ENCODE data around the gene CRTAP. TPM values are rescaled to one million over a fixed set of nuclear protein-coding genes. Genes with fewer than 3 reads are reported as not detected.

The CRTAP gene
- total and polyA plus RNA-seq, 3 experiments from 2014 or later, result 49.5 to 84.0 (median 50.3) TPM

- Mint-ChIP-seq H3K4me1 (peaks cover 9 to 12% (median 11%) of the 10 kb centered on the region in 3 donors), H3K36me3 (no peaks in the 10 kb centered on the region), H3K27me3 (no peaks in the 10 kb centered on the region), H3K9me3 (no peaks in the 10 kb centered on the region), H3K4me3 (no peak overlapping the region), H3K27ac (no peak overlapping the region)
- H3K4me3 ChIP-seq (ENCODE audit: low read length), result no peak overlapping the region
- no peaks in the 10 kb centered on the region for H3K27me3 ChIP-seq (ENCODE audit: insufficient read depth, low read length, poor library complexity, severe bottlenecking)
- ChIA-PET POLR2A (no interaction called here), CTCF (interaction anchor here (0.8 kb wide), 1 partner anchor 23 kb away, joined by 3 read pairs; no protein-coding TSS in a partner anchor)
- H3K36me3 ChIP-seq (ENCODE audit: insufficient read depth, low read length), result no peaks in the 10 kb centered on the region
- H3K4me1 ChIP-seq (ENCODE audit: insufficient read depth, low read length), result no peaks in the 10 kb centered on the region
- DNase-seq, result no peak
- no peak overlapping the region for H3K27ac ChIP-seq (ENCODE audit: low read depth, low read length)
- no peaks in the 10 kb centered on the region for H3K9me3 ChIP-seq (ENCODE audit: low read length)
Measured at GRCh38 chr3:33170531-33170930, 56.7 kb downstream of the CRTAP start.

GRCh38 chr3:33171580-33171979 is 57.8 kb downstream of the CRTAP start:
- Mint-ChIP-seq H3K9me3 (no peaks in the 10 kb centered on the region), H3K27ac (peak overlapping the region in 5 of 8 donors; percentile 18 to 73 (median 20)), H3K36me3 (no peaks in the 10 kb centered on the region), H3K27me3 (no peaks in the 10 kb centered on the region), H3K4me1 (peaks cover 9 to 12% (median 11%) of the 10 kb centered on the region in 3 donors), H3K4me3 (no peak overlapping the region)
- Histone ChIP-seq H3K4me1 (ENCODE audit: insufficient read depth, low read length) (no peaks in the 10 kb centered on the region), H3K36me3 (ENCODE audit: insufficient read depth, low read length) (no peaks in the 10 kb centered on the region), H3K9me3 (ENCODE audit: low read length) (no peaks in the 10 kb centered on the region), H3K27ac (ENCODE audit: low read depth, low read length) (no peak overlapping the region), H3K4me3 (ENCODE audit: low read length) (no peak overlapping the region), H3K27me3 (ENCODE audit: insufficient read depth, low read length, poor library complexity, severe bottlenecking) (no peaks in the 10 kb centered on the region)
- no peak for DNase-seq
- ChIA-PET CTCF (no interaction called here), POLR2A (no interaction called here)

- peaks cover 0 to 3% (median 2%) of the 10 kb centered on the region in 3 donors for H3K36me3 Mint-ChIP-seq
- ChIA-PET CTCF (no interaction called here), POLR2A (no interaction called here)
- H3K4me3 Mint-ChIP-seq, result no peak overlapping the region
- peaks cover 0 to 4% of the 10 kb centered on the region in 2 donors for H3K27me3 Mint-ChIP-seq
- Histone ChIP-seq H3K27me3 (ENCODE audit: insufficient read depth, low read length, poor library complexity, severe bottlenecking) (no peaks in the 10 kb centered on the region), H3K4me1 (ENCODE audit: insufficient read depth, low read length) (no peaks in the 10 kb centered on the region), H3K9me3 (ENCODE audit: low read length) (no peaks in the 10 kb centered on the region), H3K36me3 (ENCODE audit: insufficient read depth, low read length) (no peaks in the 10 kb centered on the region), H3K4me3 (ENCODE audit: low read length) (no peak overlapping the region), H3K27ac (ENCODE audit: low read depth, low read length) (no peak overlapping the region)
- H3K27ac Mint-ChIP-seq, result peak overlapping the region in 1 of 8 donors; percentile 64
- H3K9me3 Mint-ChIP-seq, result peaks cover 0 to 3% (median 0%) of the 10 kb centered on the region in 5 donors
- DNase-seq, result no peak
- peaks cover 9 to 12% (median 11%) of the 10 kb centered on the region in 3 donors for H3K4me1 Mint-ChIP-seq
Measured at GRCh38 chr3:33173103-33173502, 59.3 kb downstream of the CRTAP start.

GRCh38 chr3:33173672-33174071 is 59.9 kb downstream of the CRTAP start:
- Mint-ChIP-seq H3K9me3 (peaks cover 0 to 7% (median 0%) of the 10 kb centered on the region in 5 donors), H3K4me1 (peaks cover 9 to 12% (median 11%) of the 10 kb centered on the region in 3 donors), H3K4me3 (no peak overlapping the region), H3K36me3 (peaks cover 0 to 4% (median 2%) of the 10 kb centered on the region in 3 donors), H3K27ac (no peak overlapping the region), H3K27me3 (peaks cover 0 to 5% of the 10 kb centered on the region in 2 donors)
- Histone ChIP-seq H3K27me3 (ENCODE audit: insufficient read depth, low read length, poor library complexity, severe bottlenecking) (no peaks in the 10 kb centered on the region), H3K4me1 (ENCODE audit: insufficient read depth, low read length) (no peaks in the 10 kb centered on the region), H3K4me3 (ENCODE audit: low read length) (no peak overlapping the region), H3K36me3 (ENCODE audit: insufficient read depth, low read length) (no peaks in the 10 kb centered on the region), H3K9me3 (ENCODE audit: low read length) (no peaks in the 10 kb centered on the region), H3K27ac (ENCODE audit: low read depth, low read length) (no peak overlapping the region)
- no peak for DNase-seq
- ChIA-PET CTCF (no interaction called here), POLR2A (no interaction called here)

- no peaks in the 10 kb centered on the region for H3K4me1 ChIP-seq (ENCODE audit: insufficient read depth, low read length)
- peak overlapping the region in 1 of 8 donors; percentile 41 for H3K27ac Mint-ChIP-seq
- no peaks in the 10 kb centered on the region for H3K9me3 ChIP-seq (ENCODE audit: low read length)
- no peak overlapping the region for H3K27ac ChIP-seq (ENCODE audit: low read depth, low read length)
- peaks cover 0 to 4% (median 2%) of the 10 kb centered on the region in 3 donors for H3K36me3 Mint-ChIP-seq
- ChIA-PET POLR2A (no interaction called here), CTCF (no interaction called here)
- no peaks in the 10 kb centered on the region for H3K27me3 ChIP-seq (ENCODE audit: insufficient read depth, low read length, poor library complexity, severe bottlenecking)
- no peak for DNase-seq
- H3K9me3 Mint-ChIP-seq, result peaks cover 0 to 11% (median 1%) of the 10 kb centered on the region in 5 donors
- H3K36me3 ChIP-seq (ENCODE audit: insufficient read depth, low read length), result no peaks in the 10 kb centered on the region
- H3K4me3 ChIP-seq (ENCODE audit: low read length), result no peak overlapping the region
- peaks cover 9 to 12% (median 11%) of the 10 kb centered on the region in 3 donors for H3K4me1 Mint-ChIP-seq
- H3K4me3 Mint-ChIP-seq, result no peak overlapping the region
- peaks cover 0 to 6% of the 10 kb centered on the region in 2 donors for H3K27me3 Mint-ChIP-seq
Measured at GRCh38 chr3:33174095-33174494, 60.3 kb downstream of the CRTAP start.

GRCh38 chr3:33174711-33175414 is 61.0 kb downstream of the CRTAP start:
- peaks cover 2 to 16% (median 7%) of the 10 kb centered on the region in 5 donors for H3K9me3 Mint-ChIP-seq
- Histone ChIP-seq H3K36me3 (ENCODE audit: insufficient read depth, low read length) (no peaks in the 10 kb centered on the region), H3K4me1 (ENCODE audit: insufficient read depth, low read length) (no peaks in the 10 kb centered on the region), H3K4me3 (ENCODE audit: low read length) (no peak overlapping the region), H3K9me3 (ENCODE audit: low read length) (no peaks in the 10 kb centered on the region), H3K27ac (ENCODE audit: low read depth, low read length) (no peak overlapping the region), H3K27me3 (ENCODE audit: insufficient read depth, low read length, poor library complexity, severe bottlenecking) (no peaks in the 10 kb centered on the region)
- peaks cover 0 to 11% of the 10 kb centered on the region in 2 donors for H3K27me3 Mint-ChIP-seq
- CTCF ChIA-PET, result no interaction called here
- no peak for DNase-seq
- POLR2A ChIA-PET, result no interaction called here
- peaks cover 0 to 4% (median 2%) of the 10 kb centered on the region in 3 donors for H3K36me3 Mint-ChIP-seq
- peaks cover 9 to 12% (median 11%) of the 10 kb centered on the region in 3 donors for H3K4me1 Mint-ChIP-seq
- no peak overlapping the region for H3K27ac Mint-ChIP-seq
- no peak overlapping the region for H3K4me3 Mint-ChIP-seq

DNA sequence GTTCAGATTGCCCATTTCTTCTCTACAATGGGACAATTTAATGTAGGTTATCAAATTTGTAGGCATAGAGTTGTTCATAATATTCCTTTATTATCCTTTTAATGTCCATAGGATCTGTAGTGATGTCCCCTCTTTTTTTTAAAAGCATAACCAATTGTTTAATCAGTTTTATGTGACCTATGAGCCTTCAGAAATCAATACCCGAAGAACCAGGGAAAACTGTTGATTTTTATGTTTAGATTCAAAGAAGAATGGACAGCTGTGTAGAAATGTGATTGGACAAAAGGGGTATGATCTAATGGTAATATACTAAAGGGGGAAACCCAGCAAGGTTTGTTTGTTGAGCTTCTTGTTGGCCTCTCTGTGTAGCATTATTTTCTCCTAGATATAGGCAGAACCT is 65.3 kb downstream of the CRTAP start:
- POLR2A ChIA-PET, result no interaction called here

DNA sequence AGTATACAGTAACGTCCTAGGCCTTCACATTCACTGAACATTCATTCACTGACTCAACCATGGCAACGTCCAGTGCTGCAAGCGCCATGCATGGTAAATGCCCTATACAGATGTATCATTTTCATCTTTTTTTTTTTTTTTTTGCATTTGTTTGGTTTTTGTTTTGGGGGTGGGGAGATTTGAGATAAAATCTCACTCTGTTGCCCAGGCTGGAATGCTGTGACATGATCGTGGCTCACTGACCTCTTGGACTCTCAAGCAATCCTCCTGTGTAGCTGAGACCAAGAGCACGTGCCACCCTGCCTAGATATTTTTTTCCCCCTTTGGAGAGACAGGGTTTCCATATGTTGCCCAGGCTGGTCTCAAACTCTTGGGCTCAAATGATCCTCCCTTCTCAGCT is 67.4 kb downstream of the CRTAP start:
- Histone ChIP-seq H3K36me3 (ENCODE audit: insufficient read depth, low read length) (no peaks in the 10 kb centered on the region), H3K4me3 (ENCODE audit: low read length) (no peak overlapping the region), H3K9me3 (ENCODE audit: low read length) (no peaks in the 10 kb centered on the region), H3K27ac (ENCODE audit: low read depth, low read length) (no peak overlapping the region), H3K27me3 (ENCODE audit: insufficient read depth, low read length, poor library complexity, severe bottlenecking) (no peaks in the 10 kb centered on the region), H3K4me1 (ENCODE audit: insufficient read depth, low read length) (no peaks in the 10 kb centered on the region)
- no peak for DNase-seq
- Mint-ChIP-seq H3K9me3 (peaks cover 11 to 29% (median 19%) of the 10 kb centered on the region in 5 donors), H3K27ac (no peak overlapping the region), H3K4me3 (no peak overlapping the region), H3K27me3 (peaks cover 5 to 21% of the 10 kb centered on the region in 2 donors), H3K36me3 (peaks cover 0 to 8% (median 2%) of the 10 kb centered on the region in 3 donors), H3K4me1 (no peaks in the 10 kb centered on the region)
- ChIA-PET CTCF (no interaction called here), POLR2A (no interaction called here)

More for the DNA sequence above, 65.3 kb downstream of the CRTAP start:
- H3K27me3 ChIP-seq (ENCODE audit: insufficient read depth, low read length, poor library complexity, severe bottlenecking), result no peaks in the 10 kb centered on the region
- Mint-ChIP-seq H3K36me3 (peaks cover 0 to 8% (median 2%) of the 10 kb centered on the region in 3 donors), H3K27ac (no peak overlapping the region), H3K27me3 (peaks cover 5 to 14% of the 10 kb centered on the region in 2 donors), H3K4me3 (no peak overlapping the region), H3K9me3 (peaks cover 6 to 29% (median 18%) of the 10 kb centered on the region in 5 donors), H3K4me1 (no peaks in the 10 kb centered on the region)
- CTCF ChIA-PET, result interaction anchor here (1.5 kb wide), 1 partner anchor 34 kb away, joined by 3 read pairs; no protein-coding TSS in a partner anchor
- no peaks in the 10 kb centered on the region for H3K36me3 ChIP-seq (ENCODE audit: insufficient read depth, low read length)
- H3K4me1 ChIP-seq (ENCODE audit: insufficient read depth, low read length), result no peaks in the 10 kb centered on the region
- DNase-seq, result no peak
- H3K4me3 ChIP-seq (ENCODE audit: low read length), result no peak overlapping the region
- H3K9me3 ChIP-seq (ENCODE audit: low read length), result no peaks in the 10 kb centered on the region
- no peak overlapping the region for H3K27ac ChIP-seq (ENCODE audit: low read depth, low read length)

All from CD8-positive, alpha-beta memory T cell (primary cell).